Stimulated activated naive CD8-positive, alpha-beta T cell treated with anti-CD3 and anti-CD28 coated beads, Interleukin-15, Interleukin-2, amounts not matched to agents 100 ng/mL and 50 ng/mL, for 24 hours (primary cell): Measurements from ENCODE around the gene POLR2I.
A peak's percentile ranks its signal among the peaks of the same experiment; 100 is the strongest.
"Not testable (repeated sequence)": the region's sequence is repeated elsewhere in the genome, so short reads cannot be mapped to it uniquely, and the experiment has no call there.

Experiments used
- H3K27ac Mint-ChIP-seq: one replicate; pipeline ENCODE4 v1.8.0; 2021; ENCODE audit warnings: mild to moderate bottlenecking, mixed read lengths
- H3K27me3 Mint-ChIP-seq: one replicate; pipeline ENCODE4 v1.8.0; 2021; ENCODE audit warnings: mixed read lengths
- H3K36me3 Mint-ChIP-seq: one replicate; pipeline ENCODE4 v1.8.0; 2021; ENCODE audit warnings: low read depth, mixed read lengths
- H3K4me1 Mint-ChIP-seq: one replicate; pipeline ENCODE4 v1.8.0; 2021; ENCODE audit warnings: low read depth, mixed read lengths
- H3K4me3 Mint-ChIP-seq: one replicate; pipeline ENCODE4 v1.8.0; 2021; ENCODE audit warnings: mild to moderate bottlenecking, mixed read lengths
- H3K9me3 Mint-ChIP-seq: one replicate; pipeline ENCODE4 v1.8.0; 2021; ENCODE audit warnings: mixed read lengths

The POLR2I gene

DNA sequence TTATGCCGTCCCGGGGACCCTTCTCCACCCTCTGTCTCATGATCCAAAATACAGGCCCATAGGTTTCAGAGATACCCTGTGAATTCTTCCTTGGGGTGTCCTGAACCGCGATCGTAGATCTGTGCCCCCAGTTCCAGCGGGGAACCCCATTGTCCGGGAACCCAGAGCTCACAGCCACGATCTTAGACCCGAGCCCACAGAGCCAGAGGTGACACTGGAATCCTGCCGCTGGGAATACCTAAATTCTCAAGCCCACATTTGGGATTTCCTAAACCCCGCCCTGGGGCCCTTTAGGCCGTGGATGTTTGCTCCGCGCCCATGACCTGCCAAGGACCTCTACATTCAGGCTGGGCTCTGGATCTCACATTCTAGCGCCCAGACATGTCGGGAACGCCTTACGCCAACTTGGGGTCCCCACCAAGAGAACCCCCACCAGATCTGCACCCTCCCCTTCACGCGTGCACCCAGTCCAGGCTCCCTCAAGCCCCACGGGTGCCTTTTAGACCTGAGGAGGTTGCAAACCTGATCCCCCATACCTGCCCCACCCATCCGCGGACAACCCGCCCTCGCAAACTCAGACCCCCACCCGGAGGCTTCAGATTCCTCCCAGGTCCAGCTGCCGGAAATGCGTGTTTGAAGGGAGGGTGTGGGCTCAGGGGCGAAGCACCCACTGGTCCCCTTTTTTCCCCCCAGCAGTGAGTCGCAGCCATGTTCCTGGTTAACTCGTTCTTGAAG is 25.8 kb upstream of the POLR2I start:
- Mint-ChIP-seq H3K9me3 (no peaks in the 10 kb centered on the region), H3K4me3 (peak overlapping the region; percentile 93), H3K36me3 (peaks cover 32% of the 10 kb centered on the region), H3K27ac (peak overlapping the region; percentile 93), H3K27me3 (no peaks in the 10 kb centered on the region), H3K4me1 (peaks cover 21% of the 10 kb centered on the region)

DNA sequence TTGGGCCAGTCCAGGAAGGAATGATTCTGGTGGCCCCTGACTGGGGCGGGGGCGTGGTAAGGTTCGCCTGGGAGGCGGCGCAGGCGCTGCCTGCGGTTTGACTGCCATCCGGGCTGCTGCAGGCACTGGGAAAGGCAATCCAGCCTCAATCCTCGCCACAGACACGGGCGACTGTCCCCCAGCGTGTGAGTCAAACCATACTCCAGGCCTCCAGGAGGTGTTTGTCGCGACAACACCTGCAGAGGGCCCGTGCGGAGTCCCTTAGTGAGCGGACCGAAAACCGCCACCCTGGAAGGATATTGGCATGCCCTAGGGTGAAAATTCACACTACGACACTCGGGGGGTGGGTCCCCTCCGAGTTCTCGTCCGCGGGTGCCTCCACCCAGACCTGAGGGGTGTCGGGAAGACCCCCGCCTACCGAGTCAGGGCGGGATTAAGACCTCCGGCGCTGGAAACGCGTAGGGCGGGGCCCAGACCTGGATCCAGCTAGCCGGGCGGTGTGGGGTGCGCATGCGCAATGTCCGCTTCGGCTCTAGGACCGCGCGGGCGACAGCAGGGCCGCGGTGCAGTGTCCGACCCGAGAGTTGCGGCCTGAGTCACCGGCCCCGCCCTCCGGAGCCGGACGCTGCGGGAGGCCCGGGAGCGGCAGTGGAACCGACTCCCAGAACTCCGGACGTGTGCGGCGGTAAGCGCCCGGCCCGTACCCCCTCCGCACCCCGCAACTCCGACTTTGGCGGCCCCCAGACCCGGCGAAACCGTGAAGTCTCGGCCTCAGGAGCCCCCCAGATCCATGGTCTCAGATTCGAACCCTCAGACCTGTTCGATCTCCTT is 25.0 kb upstream of the POLR2I start, which contains the start of gene CAPNS1:
TSS of gene CAPNS1 (plus strand) at position 594 of the 831 bp plus-strand sequence. CDS start 946 bp downstream, outside the sequence.
- H3K27me3 Mint-ChIP-seq = no peaks in the 10 kb centered on the region
- H3K27ac Mint-ChIP-seq = peak within 1 kb of the TSS; percentile 93
- no peaks in the 10 kb centered on the region for H3K9me3 Mint-ChIP-seq
- H3K4me3 Mint-ChIP-seq = peak within 1 kb of the TSS; percentile 93
- H3K36me3 Mint-ChIP-seq = peaks cover 24% of the 10 kb centered on the region
- peaks cover 21% of the 10 kb centered on the region for H3K4me1 Mint-ChIP-seq

DNA sequence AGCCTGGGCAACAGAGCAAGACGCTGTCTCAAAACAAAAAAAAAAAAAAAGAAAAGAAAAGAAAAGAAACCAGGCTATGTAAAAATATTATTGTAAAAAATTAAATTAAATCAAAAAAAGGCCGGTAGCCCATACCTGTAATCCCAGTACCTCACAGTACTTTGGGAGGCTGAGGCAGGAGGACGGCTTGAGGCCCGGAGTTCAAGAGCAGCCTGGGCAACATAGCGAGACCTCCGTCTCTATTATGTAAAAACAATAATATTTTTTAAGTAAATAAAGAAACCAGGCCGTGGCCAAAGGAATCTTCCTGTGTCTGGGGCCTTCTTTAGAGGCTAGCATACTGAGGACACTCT is 24.4 kb upstream of the POLR2I start:
- no peaks in the 10 kb centered on the region for H3K27me3 Mint-ChIP-seq
- H3K9me3 Mint-ChIP-seq = no peaks in the 10 kb centered on the region
- H3K4me3 Mint-ChIP-seq = peak overlapping the region; percentile 93
- peak overlapping the region; percentile 93 for H3K27ac Mint-ChIP-seq
- peaks cover 21% of the 10 kb centered on the region for H3K36me3 Mint-ChIP-seq
- peaks cover 21% of the 10 kb centered on the region for H3K4me1 Mint-ChIP-seq

DNA sequence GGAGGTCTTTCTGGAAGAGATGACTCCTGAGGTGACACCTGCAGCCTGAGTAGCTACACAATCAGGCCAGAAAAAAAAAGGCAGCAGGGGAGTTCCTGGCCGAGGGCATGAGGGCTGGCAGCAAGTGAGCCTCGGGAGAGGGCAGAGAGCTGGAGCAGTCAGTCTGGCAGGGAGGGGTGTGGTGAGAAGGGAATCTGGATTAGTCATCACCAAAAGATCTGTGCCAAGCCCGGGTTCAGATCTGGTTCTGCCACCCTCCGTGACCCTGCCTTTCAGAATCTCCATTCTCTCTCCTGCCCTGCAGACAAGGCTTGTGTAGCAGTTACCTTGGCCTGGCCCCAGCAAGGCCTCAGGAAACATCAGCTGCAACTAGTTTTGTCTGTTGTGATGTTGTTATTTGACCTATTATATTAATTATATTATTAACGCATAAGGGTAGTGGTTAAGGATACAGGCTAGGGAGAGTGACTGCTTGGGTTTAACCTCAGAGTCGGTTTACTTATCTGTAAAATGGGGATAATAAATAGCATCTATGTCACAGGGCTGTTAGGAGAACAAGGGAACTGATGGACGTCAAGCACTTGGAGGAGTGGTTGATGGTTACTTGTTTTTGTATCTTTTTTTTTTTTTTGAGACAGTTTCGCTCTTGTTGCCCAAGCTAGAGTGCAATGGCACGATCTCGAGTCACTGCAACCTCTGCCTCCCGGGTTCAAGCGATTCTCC is 22.4 kb upstream of the POLR2I start:
- H3K4me1 Mint-ChIP-seq = peaks cover 32% of the 10 kb centered on the region
- no peaks in the 10 kb centered on the region for H3K9me3 Mint-ChIP-seq
- no peaks in the 10 kb centered on the region for H3K27me3 Mint-ChIP-seq
- no peak overlapping the region for H3K27ac Mint-ChIP-seq
- no peak overlapping the region for H3K4me3 Mint-ChIP-seq
- H3K36me3 Mint-ChIP-seq = peaks cover 10% of the 10 kb centered on the region

DNA sequence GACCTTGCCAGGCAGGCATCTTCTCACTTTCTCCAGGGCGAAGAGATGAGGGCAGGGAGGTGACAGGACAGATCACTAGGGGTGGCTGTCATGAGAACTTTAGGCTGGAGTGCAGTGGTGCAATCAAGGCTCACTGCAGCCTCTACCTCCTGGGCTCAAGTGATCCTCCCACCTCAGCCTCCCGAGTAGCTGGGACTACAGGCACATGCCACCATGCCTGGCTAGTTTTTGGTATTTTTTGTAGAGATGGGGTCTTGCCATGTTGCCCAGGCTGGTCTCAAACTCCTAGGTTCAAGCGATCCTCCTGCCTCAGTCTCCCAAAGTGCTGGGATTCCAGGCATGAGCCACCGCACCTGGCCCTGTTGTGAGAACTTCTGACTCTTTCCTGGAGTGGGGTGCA is 20.2 kb upstream of the POLR2I start:
- H3K36me3 Mint-ChIP-seq, H3K27ac Mint-ChIP-seq, H3K4me3 Mint-ChIP-seq, H3K9me3 Mint-ChIP-seq, H3K27me3 Mint-ChIP-seq: not testable (repeated sequence)
- peaks cover 28% of the 10 kb centered on the region for H3K4me1 Mint-ChIP-seq

DNA sequence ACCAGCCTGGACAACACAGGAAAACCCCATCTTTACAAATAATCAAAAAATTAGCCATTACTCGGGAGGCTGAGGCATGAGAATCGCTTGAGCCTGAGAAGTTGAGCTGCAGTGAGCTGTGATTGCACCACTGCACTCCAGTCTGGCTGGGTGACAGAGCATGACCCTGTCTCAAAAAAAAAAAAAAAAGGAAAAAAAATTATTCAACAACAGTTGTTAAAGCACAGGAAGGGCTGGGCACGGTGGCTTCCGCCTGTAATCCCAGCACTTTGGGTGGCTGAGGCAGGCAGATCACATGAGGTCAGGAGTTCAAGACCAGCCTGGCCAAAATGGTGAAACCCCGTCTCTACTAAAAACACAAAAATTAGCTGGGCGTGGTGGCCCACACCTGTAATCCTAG is 16.5 kb upstream of the POLR2I start:
- peaks cover 29% of the 10 kb centered on the region for H3K4me1 Mint-ChIP-seq
- not testable (repeated sequence) for H3K36me3 Mint-ChIP-seq, H3K9me3 Mint-ChIP-seq, H3K4me3 Mint-ChIP-seq, H3K27me3 Mint-ChIP-seq, H3K27ac Mint-ChIP-seq

DNA sequence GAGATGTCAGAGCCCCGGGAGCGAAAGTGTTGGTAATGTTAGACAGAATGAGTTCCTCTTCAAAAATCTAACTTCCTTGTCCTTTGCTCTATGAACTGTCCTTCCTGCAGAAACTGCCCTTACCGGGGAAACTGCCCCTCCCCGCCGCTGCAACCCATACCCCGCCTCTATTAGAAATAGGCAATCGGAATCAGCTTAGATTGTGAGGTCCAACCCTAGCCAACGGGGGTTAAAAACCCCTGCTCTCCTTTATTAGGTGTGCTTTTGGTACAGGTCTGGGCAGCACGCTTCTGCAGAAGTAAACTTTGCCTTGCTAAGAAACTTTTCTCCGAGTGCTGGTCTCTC is 13.7 kb upstream of the POLR2I start:
- peaks cover 33% of the 10 kb centered on the region for H3K4me1 Mint-ChIP-seq
- peak overlapping the region; percentile 95 for H3K27ac Mint-ChIP-seq
- peak overlapping the region; percentile 87 for H3K4me3 Mint-ChIP-seq

DNA sequence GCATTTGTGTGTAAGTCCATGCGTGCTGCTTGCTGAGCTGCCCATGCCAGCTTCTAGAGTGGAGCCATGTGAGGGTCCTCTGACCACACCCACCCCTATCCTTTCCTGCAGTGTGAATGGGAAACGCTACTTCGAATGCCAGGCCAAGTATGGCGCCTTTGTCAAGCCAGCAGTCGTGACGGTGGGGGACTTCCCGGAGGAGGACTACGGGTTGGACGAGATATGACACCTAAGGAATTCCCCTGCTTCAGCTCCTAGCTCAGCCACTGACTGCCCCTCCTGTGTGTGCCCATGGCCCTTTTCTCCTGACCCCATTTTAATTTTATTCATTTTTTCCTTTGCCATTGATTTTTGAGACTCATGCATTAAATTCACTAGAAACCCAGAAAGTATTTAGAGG is 10.9 kb upstream of the POLR2I start:
- Mint-ChIP-seq H3K9me3 (no peaks in the 10 kb centered on the region), H3K36me3 (peaks cover 11% of the 10 kb centered on the region), H3K4me1 (peaks cover 19% of the 10 kb centered on the region), H3K4me3 (no peak overlapping the region), H3K27ac (peak overlapping the region; percentile 33), H3K27me3 (no peaks in the 10 kb centered on the region)

More for the DNA sequence above, 13.7 kb upstream of the POLR2I start:
- Mint-ChIP-seq H3K36me3 (peaks cover 6% of the 10 kb centered on the region), H3K9me3 (no peaks in the 10 kb centered on the region), H3K27me3 (no peaks in the 10 kb centered on the region)

DNA sequence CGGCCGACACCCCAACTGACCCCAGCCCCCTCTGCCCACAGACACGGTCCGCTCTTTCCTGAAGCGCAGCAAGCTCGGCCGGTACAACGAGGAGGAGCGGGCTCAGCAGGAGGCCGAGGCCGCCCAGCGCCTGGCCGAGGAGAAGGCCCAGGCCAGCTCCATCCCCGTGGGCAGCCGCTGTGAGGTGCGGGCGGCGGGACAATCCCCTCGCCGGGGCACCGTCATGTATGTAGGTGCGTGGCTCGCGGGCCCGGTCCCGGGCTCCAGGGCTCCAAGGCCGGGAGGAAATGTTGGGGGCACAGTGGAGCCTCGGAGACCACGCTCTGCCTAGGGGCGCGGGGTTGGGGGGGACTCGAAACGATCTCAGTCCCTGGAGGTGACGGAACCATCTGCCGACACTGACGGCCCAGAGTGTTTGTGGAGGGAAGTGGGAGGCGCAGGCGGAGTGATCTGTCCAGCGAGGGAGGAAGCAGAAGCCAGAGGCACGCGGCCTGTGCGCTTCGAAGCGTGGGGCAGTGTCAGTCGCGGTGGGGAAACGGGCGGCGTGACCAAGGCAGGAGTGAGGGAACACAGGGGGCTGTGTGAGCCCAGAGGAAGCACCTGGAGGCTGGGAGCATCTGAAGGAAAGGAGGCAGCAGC is 6.9 kb upstream of the POLR2I start:
- Mint-ChIP-seq H3K9me3 (no peaks in the 10 kb centered on the region), H3K4me1 (peaks cover 13% of the 10 kb centered on the region), H3K36me3 (peaks cover 25% of the 10 kb centered on the region), H3K27ac (no peak overlapping the region), H3K27me3 (no peaks in the 10 kb centered on the region), H3K4me3 (no peak overlapping the region)

DNA sequence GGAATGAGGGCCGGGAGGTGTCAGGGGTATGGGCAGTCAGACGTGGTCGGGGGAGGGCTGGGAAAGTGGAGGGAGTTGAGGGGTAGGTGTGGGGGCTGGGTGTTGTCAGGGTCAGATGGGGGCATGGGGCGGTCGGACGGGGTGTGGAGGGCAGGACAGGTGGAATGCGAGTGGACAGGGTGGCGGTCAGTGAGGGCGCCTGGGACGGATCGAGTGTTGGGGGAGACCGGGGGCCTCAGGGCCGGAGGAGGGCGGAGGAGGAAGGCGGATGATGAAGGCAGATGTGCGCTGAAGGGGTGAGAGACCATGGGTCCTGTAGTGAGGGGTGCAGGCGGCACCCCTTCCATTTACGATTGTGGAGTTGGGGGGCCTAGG is 6.3 kb upstream of the POLR2I start:
- Mint-ChIP-seq H3K27ac (no peak overlapping the region), H3K4me1 (peaks cover 18% of the 10 kb centered on the region), H3K27me3 (no peaks in the 10 kb centered on the region), H3K36me3 (peaks cover 25% of the 10 kb centered on the region), H3K4me3 (no peak overlapping the region), H3K9me3 (no peaks in the 10 kb centered on the region)

DNA sequence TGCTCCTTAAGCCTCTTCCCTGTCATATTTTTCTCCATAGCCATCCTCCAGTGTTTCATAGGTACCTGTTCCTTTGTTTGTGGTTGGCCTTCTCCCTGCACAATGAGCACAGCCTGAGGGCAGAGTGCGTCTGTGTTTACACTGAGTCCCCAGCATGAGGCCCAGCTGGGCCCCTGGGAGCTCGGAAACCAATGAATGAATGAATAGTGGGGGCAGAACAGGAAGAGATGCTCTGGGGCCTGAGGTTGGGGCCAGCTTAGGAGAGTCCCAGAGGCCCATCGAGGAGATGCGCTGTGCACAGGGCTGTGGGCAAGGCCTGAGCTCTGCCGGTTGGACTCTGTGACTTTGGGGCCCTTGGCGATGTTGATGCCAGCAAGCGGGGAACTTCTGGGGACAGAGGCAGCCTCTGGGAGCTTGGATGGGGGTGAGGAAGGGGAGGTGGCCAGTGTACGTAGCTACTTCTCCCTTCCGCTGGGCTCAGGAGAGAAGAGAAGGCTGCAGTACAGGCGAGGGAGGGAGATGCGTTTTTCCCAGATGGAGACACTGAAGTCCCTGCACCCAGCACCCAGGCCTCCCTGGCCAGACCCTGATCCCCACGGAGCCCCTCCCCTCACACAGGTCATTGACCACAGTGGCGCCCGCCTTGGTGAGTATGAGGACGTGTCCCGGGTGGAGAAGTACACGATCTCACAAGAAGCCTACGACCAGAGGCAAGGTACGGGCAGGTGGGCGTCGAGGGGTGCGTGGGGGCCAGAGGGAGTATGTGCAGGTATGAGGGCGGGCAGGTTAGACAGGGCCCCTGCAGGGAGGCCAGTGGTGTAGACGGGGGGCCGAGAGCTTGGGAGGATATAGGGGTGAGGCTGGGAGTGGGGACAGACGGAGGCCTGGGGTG is 5.7 kb upstream of the POLR2I start:
- no peak overlapping the region for H3K4me3 Mint-ChIP-seq
- no peak overlapping the region for H3K27ac Mint-ChIP-seq
- H3K27me3 Mint-ChIP-seq = no peaks in the 10 kb centered on the region

DNA sequence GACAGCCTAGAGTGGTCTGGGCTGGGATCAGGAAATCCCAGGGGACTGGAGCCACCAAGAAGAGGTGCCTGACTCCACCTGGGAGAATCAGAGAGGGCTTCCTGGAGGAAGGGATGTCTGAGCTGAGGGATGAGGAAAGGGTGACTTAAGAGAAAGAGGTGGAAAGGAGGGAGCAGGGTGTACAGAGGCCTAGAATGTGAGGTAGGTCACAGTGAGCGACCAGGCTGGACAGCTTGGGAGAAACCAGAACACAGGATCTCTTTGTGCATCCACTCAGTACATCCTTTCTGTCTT is 1.6 kb upstream of the POLR2I start:
- no peaks in the 10 kb centered on the region for H3K27me3 Mint-ChIP-seq
- peak overlapping the region; percentile 98 for H3K4me3 Mint-ChIP-seq
- peak overlapping the region; percentile 95 for H3K27ac Mint-ChIP-seq
- H3K9me3 Mint-ChIP-seq = no peaks in the 10 kb centered on the region
- H3K4me1 Mint-ChIP-seq = peaks cover 35% of the 10 kb centered on the region
- H3K36me3 Mint-ChIP-seq = peaks cover 40% of the 10 kb centered on the region

More for the DNA sequence above, 5.7 kb upstream of the POLR2I start:
- Mint-ChIP-seq H3K36me3 (peaks cover 19% of the 10 kb centered on the region), H3K9me3 (no peaks in the 10 kb centered on the region), H3K4me1 (peaks cover 14% of the 10 kb centered on the region)

DNA sequence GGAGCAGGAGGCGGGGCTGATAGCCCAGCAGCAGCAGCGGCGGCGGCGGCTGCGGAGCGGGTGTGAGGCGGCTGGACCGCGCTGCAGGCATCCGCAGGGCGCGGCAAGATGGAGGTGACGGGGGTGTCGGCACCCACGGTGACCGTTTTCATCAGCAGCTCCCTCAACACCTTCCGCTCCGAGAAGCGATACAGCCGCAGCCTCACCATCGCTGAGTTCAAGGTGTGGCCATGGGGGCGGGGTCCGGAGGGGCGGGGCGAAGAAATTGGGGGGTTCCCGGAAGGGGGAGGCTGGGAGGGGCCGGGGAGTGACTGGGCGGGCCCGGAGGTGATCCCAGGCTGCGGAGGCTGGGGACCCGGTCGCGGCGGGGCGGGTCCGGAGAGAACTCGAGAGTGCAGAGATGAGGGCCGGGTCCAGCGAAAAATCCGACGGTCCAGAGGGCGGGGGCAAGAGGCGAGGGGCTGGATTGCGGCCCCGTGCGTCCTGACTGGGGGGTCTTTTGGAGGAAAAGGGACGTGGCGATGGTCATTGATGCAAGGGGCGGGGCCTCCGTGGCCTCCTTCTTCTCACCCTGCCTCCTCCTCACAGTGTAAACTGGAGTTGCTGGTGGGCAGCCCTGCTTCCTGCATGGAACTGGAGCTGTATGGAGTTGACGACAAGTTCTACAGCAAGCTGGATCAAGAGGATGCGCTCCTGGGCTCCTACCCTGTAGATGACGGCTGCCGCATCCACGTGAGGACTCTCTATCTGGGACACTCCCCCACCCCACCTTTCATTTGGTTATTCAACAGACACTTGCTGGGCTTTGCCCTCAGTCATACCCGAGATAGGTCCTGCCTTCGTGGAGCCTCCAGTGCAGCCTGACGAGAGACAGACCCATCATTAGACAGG is 1.0 kb upstream of the POLR2I start, which contains the start of gene TBCB:
TSS of gene TBCB (plus strand) at position 16 of the 891 bp plus-strand sequence. CDS start at position 109, 93 bp downstream.
- H3K4me1 Mint-ChIP-seq = peaks cover 35% of the 10 kb centered on the region
- peak within 1 kb of the TSS; percentile 98 for H3K4me3 Mint-ChIP-seq
- H3K27ac Mint-ChIP-seq = peak within 1 kb of the TSS; percentile 95
- no peaks in the 10 kb centered on the region for H3K27me3 Mint-ChIP-seq
- no peaks in the 10 kb centered on the region for H3K9me3 Mint-ChIP-seq
- peaks cover 40% of the 10 kb centered on the region for H3K36me3 Mint-ChIP-seq
